Measurements from ENCODE around the gene ZPR1.

DNA sequence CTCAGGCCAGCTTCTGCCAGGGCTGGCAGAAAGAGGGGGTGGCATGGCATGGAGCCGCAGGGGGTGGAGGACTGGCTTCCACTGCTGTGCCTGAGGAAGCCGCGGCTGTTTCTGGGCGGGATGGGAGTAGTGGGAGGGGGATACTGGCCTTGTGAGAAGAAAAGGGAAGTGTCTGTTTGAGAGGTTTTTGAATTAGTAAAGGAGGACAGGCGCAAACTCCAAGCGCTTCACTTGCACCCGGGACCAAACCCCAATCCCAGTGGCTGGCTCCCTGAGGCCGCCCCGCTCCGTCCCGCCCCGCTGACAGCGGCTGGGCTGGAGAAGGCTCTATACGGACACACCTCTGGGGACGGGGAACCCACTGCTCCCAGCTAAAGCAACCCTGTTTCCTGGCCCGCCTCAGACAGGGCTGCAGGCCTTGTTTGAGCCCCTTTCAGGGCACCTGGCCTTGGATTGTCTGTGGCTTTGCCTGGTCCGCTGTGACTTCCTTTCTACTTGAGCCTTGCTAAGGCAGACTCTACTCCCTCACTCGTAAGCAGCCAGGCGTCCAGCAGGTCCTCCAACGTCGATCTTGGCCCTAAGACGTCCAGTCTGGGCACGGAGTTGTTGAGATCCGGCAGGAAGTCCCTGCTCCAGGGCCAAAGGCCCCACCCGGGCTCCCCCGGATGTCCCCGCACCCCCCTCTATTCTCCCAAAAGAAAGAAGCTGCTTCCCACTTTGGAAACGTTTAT is 47.4 kb upstream of the ZPR1 start:
- peak; percentile 43 for TF ChIP-seq POLR2A (IDR thresholded peaks at IDR 0.05)
- TF ChIP-seq, protein P1, sequence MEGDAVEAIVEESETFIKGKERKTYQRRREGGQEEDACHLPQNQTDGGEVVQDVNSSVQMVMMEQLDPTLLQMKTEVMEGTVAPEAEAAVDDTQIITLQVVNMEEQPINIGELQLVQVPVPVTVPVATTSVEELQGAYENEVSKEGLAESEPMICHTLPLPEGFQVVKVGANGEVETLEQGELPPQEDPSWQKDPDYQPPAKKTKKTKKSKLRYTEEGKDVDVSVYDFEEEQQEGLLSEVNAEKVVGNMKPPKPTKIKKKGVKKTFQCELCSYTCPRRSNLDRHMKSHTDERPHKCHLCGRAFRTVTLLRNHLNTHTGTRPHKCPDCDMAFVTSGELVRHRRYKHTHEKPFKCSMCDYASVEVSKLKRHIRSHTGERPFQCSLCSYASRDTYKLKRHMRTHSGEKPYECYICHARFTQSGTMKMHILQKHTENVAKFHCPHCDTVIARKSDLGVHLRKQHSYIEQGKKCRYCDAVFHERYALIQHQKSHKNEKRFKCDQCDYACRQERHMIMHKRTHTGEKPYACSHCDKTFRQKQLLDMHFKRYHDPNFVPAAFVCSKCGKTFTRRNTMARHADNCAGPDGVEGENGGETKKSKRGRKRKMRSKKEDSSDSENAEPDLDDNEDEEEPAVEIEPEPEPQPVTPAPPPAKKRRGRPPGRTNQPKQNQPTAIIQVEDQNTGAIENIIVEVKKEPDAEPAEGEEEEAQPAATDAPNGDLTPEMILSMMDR (IDR thresholded peaks at IDR 0.05): no peak
